ENCODE results near the gene UBR4. TPM values are rescaled to one million over a fixed set of nuclear protein-coding genes. Genes with fewer than 3 reads are reported as not detected.

Gene UBR4
- total and polyA plus RNA-seq, 2 donors from 2014 or later: 167 to 319 TPM

- H3K4me1 ChIP-seq (ENCODE audit: control insufficient read depth in 2 of 3, insufficient read depth in 2 of 3, low read depth in 1 of 3, low read length in 3 of 3): peaks cover 0 to 19% (median 13%) of the 10 kb centered on the region in 3 donors
- H3K27me3 ChIP-seq (ENCODE audit: control insufficient read depth, insufficient read depth, low read length): no peaks in the 10 kb centered on the region
- no peak overlapping the region for H3K9ac ChIP-seq (ENCODE audit: low read length in 3 of 3)
- no peak overlapping the region for H3K4me3 ChIP-seq (ENCODE audit: low read length in 3 of 3)
- DNase-seq (no peak), FAIRE-seq (no peak)
- peaks cover 0 to 23% (median 13%) of the 10 kb centered on the region in 3 donors for H3K36me3 ChIP-seq (ENCODE audit: control insufficient read depth in 2 of 3, insufficient read depth in 3 of 3, low read length in 3 of 3)
- TF ChIP-seq CTCF (IDR thresholded peaks at IDR 0.05; ENCODE audit: borderline replicate concordance, extremely low read depth, insufficient read depth): no peak
- H3K9me3 ChIP-seq (ENCODE audit: control insufficient read depth in 2 of 3, insufficient read depth in 1 of 3, low read length in 3 of 3): no peaks in the 10 kb centered on the region
- H3K27ac ChIP-seq (ENCODE audit: low read depth in 2 of 2, low read length in 2 of 2): no peak overlapping the region
- intact Hi-C loops (cut with DNase I): no loop called here
Measured at GRCh38 chr1:19203440-19203839, 6.6 kb downstream of the UBR4 start.

- Histone ChIP-seq H3K36me3 (ENCODE audit: control insufficient read depth in 2 of 3, insufficient read depth in 3 of 3, low read length in 3 of 3) (peaks cover 0 to 34% (median 24%) of the 10 kb centered on the region in 3 donors), H3K4me1 (ENCODE audit: control insufficient read depth in 2 of 3, insufficient read depth in 2 of 3, low read depth in 1 of 3, low read length in 3 of 3) (peaks cover 0 to 12% (median 11%) of the 10 kb centered on the region in 3 donors), H3K27me3 (ENCODE audit: control insufficient read depth, insufficient read depth, low read length) (no peaks in the 10 kb centered on the region), H3K27ac (ENCODE audit: low read depth in 2 of 2, low read length in 2 of 2) (no peak overlapping the region), H3K9ac (ENCODE audit: low read length in 3 of 3) (no peak overlapping the region), H3K4me3 (ENCODE audit: low read length in 3 of 3) (no peak overlapping the region), H3K9me3 (ENCODE audit: control insufficient read depth in 2 of 3, insufficient read depth in 1 of 3, low read length in 3 of 3) (no peaks in the 10 kb centered on the region)
- FAIRE-seq (no peak), DNase-seq (no peak)
- TF ChIP-seq CTCF (IDR thresholded peaks at IDR 0.05; ENCODE audit: borderline replicate concordance, extremely low read depth, insufficient read depth): no peak
- intact Hi-C loops (cut with DNase I): no loop called here
Measured at GRCh38 chr1:19202396-19202795, 7.7 kb downstream of the UBR4 start.

GRCh38 chr1:19199969-19200604, 10.0 kb downstream of the UBR4 start:
- intact Hi-C loops (cut with DNase I): no loop called here
- no peaks in the 10 kb centered on the region for H3K27me3 ChIP-seq (ENCODE audit: control insufficient read depth, insufficient read depth, low read length)
- no peaks in the 10 kb centered on the region for H3K9me3 ChIP-seq (ENCODE audit: control insufficient read depth in 2 of 3, insufficient read depth in 1 of 3, low read length in 3 of 3)
- no peak for FAIRE-seq
- H3K4me3 ChIP-seq (ENCODE audit: low read length in 3 of 3): no peak overlapping the region
- no peak for TF ChIP-seq CTCF (IDR thresholded peaks at IDR 0.05; ENCODE audit: borderline replicate concordance, extremely low read depth, insufficient read depth)
- H3K27ac ChIP-seq (ENCODE audit: low read depth in 2 of 2, low read length in 2 of 2): no peak overlapping the region
- DNase-seq: no peak
- H3K4me1 ChIP-seq (ENCODE audit: control insufficient read depth in 2 of 3, insufficient read depth in 2 of 3, low read depth in 1 of 3, low read length in 3 of 3): peaks cover 0 to 4% (median 3%) of the 10 kb centered on the region in 3 donors
- no peak overlapping the region for H3K9ac ChIP-seq (ENCODE audit: low read length in 3 of 3)
- peaks cover 0 to 51% (median 39%) of the 10 kb centered on the region in 3 donors for H3K36me3 ChIP-seq (ENCODE audit: control insufficient read depth in 2 of 3, insufficient read depth in 3 of 3, low read length in 3 of 3)
